GM21423 (cell line): ENCODE measurements around the gene LDHAL6B.
"Not testable (repeated sequence)": the region's sequence is repeated elsewhere in the genome, so short reads cannot be mapped to it uniquely, and the experiment has no call there.

Source experiments
- ATAC-seq: cut with Tn5 transposase; IDR thresholded peaks from one replicate; pipeline ENCODE4 v1.9.1; 2021; ENCODE audit warnings: mild to moderate bottlenecking, moderate library complexity; ENCODE audit not compliant: unreplicated experiment

Gene LDHAL6B

GRCh38 chr15:59206623-59207183 lies at the start of gene LDHAL6B:
Gene LDHAL6B (plus strand): TSS chr15:59206843. CDS start chr15:59206941, 98 bp downstream.
- ATAC-seq = no peak

- ATAC-seq = no peak
Observed at GRCh38 chr15:59157396-59157795, 49.2 kb upstream of the LDHAL6B start.

- no peak for ATAC-seq
Observed at GRCh38 chr15:59157840-59158700, 48.6 kb upstream of the LDHAL6B start.

GRCh38 chr15:59158701-59159034 lies 48.0 kb upstream of the LDHAL6B start:
- no peak for ATAC-seq

- no peak for ATAC-seq
Observed at GRCh38 chr15:59159210-59159609, 47.4 kb upstream of the LDHAL6B start.

- ATAC-seq = no peak
Observed at GRCh38 chr15:59160880-59161593, 45.6 kb upstream of the LDHAL6B start.

GRCh38 chr15:59162080-59162479 lies 44.6 kb upstream of the LDHAL6B start:
- ATAC-seq = not testable (repeated sequence)

- ATAC-seq = no peak
Observed at GRCh38 chr15:59165726-59166125, 40.9 kb upstream of the LDHAL6B start.

- no peak for ATAC-seq
Observed at GRCh38 chr15:59166166-59166565, 40.5 kb upstream of the LDHAL6B start.

- ATAC-seq = no peak
Observed at GRCh38 chr15:59166601-59167265, 39.9 kb upstream of the LDHAL6B start.

- no peak for ATAC-seq
Observed at GRCh38 chr15:59168536-59168935, 38.1 kb upstream of the LDHAL6B start.

GRCh38 chr15:59169251-59169708 lies 37.4 kb upstream of the LDHAL6B start:
- ATAC-seq = no peak

- no peak for ATAC-seq
Observed at GRCh38 chr15:59170295-59171066, 36.2 kb upstream of the LDHAL6B start.

- no peak for ATAC-seq
Observed at GRCh38 chr15:59171067-59171397, 35.6 kb upstream of the LDHAL6B start.

GRCh38 chr15:59172289-59172901 lies 34.2 kb upstream of the LDHAL6B start:
- no peak for ATAC-seq

GRCh38 chr15:59173194-59173593 lies 33.4 kb upstream of the LDHAL6B start:
- ATAC-seq = no peak

GRCh38 chr15:59174151-59174834 lies 32.4 kb upstream of the LDHAL6B start:
- no peak for ATAC-seq

- ATAC-seq = no peak
Observed at GRCh38 chr15:59174835-59175831, 31.5 kb upstream of the LDHAL6B start.
